IgD-negative memory B cell (primary cell): ENCODE data around the gene GNG14. TPM values are rescaled to one million over a fixed set of nuclear protein-coding genes. Genes with fewer than 3 reads are reported as not detected.
A peak's percentile ranks its signal among the peaks of the same experiment; 100 is the strongest.
"Not testable (repeated sequence)": the region's sequence is repeated elsewhere in the genome, so short reads cannot be mapped to it uniquely, and the experiment has no call there.

Experiments
- H3K27ac Mint-ChIP-seq, 3 donors: one replicate each; pipeline ENCODE4 v1.8.0; 2020 to 2022; ENCODE audit warnings: mild to moderate bottlenecking in 3 of 3, mixed read lengths in 3 of 3, moderate library complexity in 1 of 3
- H3K27me3 Mint-ChIP-seq: one replicate; pipeline ENCODE4 v1.8.0; 2021; ENCODE audit warnings: mixed read lengths
- H3K36me3 Mint-ChIP-seq: one replicate; pipeline ENCODE4 v1.8.0; 2020; ENCODE audit warnings: mild to moderate bottlenecking, mixed read lengths
- H3K4me1 Mint-ChIP-seq, 3 donors: one replicate each; pipeline ENCODE4 v1.8.0; 2020 to 2022; ENCODE audit warnings: mixed read lengths in 3 of 3, mild to moderate bottlenecking in 1 of 3
- H3K4me3 Mint-ChIP-seq, 4 donors: one replicate each; pipeline ENCODE4 v1.8.0; 2020 to 2022; ENCODE audit warnings: mild to moderate bottlenecking in 4 of 4, mixed read lengths in 4 of 4, moderate library complexity in 3 of 4
- H3K9me3 Mint-ChIP-seq, 3 donors: one replicate each; pipeline ENCODE4 v1.8.0; 2020 to 2021; ENCODE audit warnings: mixed read lengths in 3 of 3, mild to moderate bottlenecking in 1 of 3
- polyA plus RNA-seq: library from polyadenylated mRNA; unstranded; fragments of 300-500 nt; fragmentation: Illumina TruSeq; gene quantifications from one replicate; pipeline ENCODE4 v1.2.3, GENCODE V29; 2021

GNG14 gene
- not detected for polyA plus RNA-seq

- H3K36me3 Mint-ChIP-seq, result peaks cover 2% of the 10 kb centered on the region
- no peaks in the 10 kb centered on the region for H3K27me3 Mint-ChIP-seq
- peak within 1 kb of the TSS in 2 of 4 donors; percentile 20 to 44 for H3K4me3 Mint-ChIP-seq
These were observed at the start of gene GNG14 for GRCh38 chr19:12687496-12688196. Gene GNG14 (plus strand): TSS chr19:12687998. CDS start chr19:12688049, 51 bp downstream.

GRCh38 chr19:12638611-12639182, 49.1 kb upstream of the GNG14 start:
- H3K27ac Mint-ChIP-seq, result no peak overlapping the region
- H3K4me1 Mint-ChIP-seq, result peaks cover 6 to 12% (median 9%) of the 10 kb centered on the region in 3 donors
- no peaks in the 10 kb centered on the region for H3K27me3 Mint-ChIP-seq
- H3K9me3 Mint-ChIP-seq, result no peaks in the 10 kb centered on the region
- peaks cover 1% of the 10 kb centered on the region for H3K36me3 Mint-ChIP-seq
- H3K4me3 Mint-ChIP-seq, result no peak overlapping the region

More at GRCh38 chr19:12687496-12688196, at the start of gene GNG14:
- Mint-ChIP-seq H3K9me3 (no peaks in the 10 kb centered on the region), H3K4me1 (peaks cover 0 to 5% (median 4%) of the 10 kb centered on the region in 3 donors), H3K27ac (peak within 1 kb of the TSS in 1 of 3 donors; percentile 86)

- Mint-ChIP-seq H3K36me3 (peaks cover 1% of the 10 kb centered on the region), H3K9me3 (no peaks in the 10 kb centered on the region), H3K27me3 (no peaks in the 10 kb centered on the region), H3K27ac (peak overlapping the region; percentile 34 to 60 (median 39)), H3K4me3 (peak overlapping the region; percentile 21 to 92 (median 78)), H3K4me1 (peaks cover 6 to 12% (median 8%) of the 10 kb centered on the region in 3 donors)
These were observed 47.7 kb upstream of the GNG14 start for GRCh38 chr19:12639901-12640613.

GRCh38 chr19:12641456-12641855, 46.3 kb upstream of the GNG14 start:
- no peak overlapping the region for H3K4me3 Mint-ChIP-seq
- H3K9me3 Mint-ChIP-seq, result no peaks in the 10 kb centered on the region
- H3K27me3 Mint-ChIP-seq, result no peaks in the 10 kb centered on the region
- H3K27ac Mint-ChIP-seq, result peak overlapping the region in 1 of 3 donors; percentile 10
- H3K36me3 Mint-ChIP-seq, result peaks cover 1% of the 10 kb centered on the region
- H3K4me1 Mint-ChIP-seq, result peaks cover 6 to 8% (median 6%) of the 10 kb centered on the region in 3 donors

- Mint-ChIP-seq H3K4me1 (peaks cover 6 to 8% (median 6%) of the 10 kb centered on the region in 3 donors), H3K9me3 (no peaks in the 10 kb centered on the region), H3K27me3 (no peaks in the 10 kb centered on the region), H3K36me3 (peaks cover 1% of the 10 kb centered on the region), H3K4me3 (no peak overlapping the region), H3K27ac (no peak overlapping the region)
These were observed 45.3 kb upstream of the GNG14 start for GRCh38 chr19:12642506-12642905.

GRCh38 chr19:12643716-12644115, 44.1 kb upstream of the GNG14 start:
- H3K9me3 Mint-ChIP-seq, H3K4me1 Mint-ChIP-seq, H3K4me3 Mint-ChIP-seq, H3K27ac Mint-ChIP-seq, H3K27me3 Mint-ChIP-seq, H3K36me3 Mint-ChIP-seq: not testable (repeated sequence)

GRCh38 chr19:12646551-12646950, 41.2 kb upstream of the GNG14 start:
- Mint-ChIP-seq H3K4me1 (peaks cover 0 to 2% (median 0%) of the 10 kb centered on the region in 3 donors), H3K4me3 (no peak overlapping the region), H3K27ac (no peak overlapping the region), H3K36me3 (peaks cover 1% of the 10 kb centered on the region), H3K9me3 (no peaks in the 10 kb centered on the region), H3K27me3 (no peaks in the 10 kb centered on the region)

- Mint-ChIP-seq H3K27ac (no peak overlapping the region), H3K27me3 (no peaks in the 10 kb centered on the region), H3K4me3 (no peak overlapping the region), H3K36me3 (peaks cover 1% of the 10 kb centered on the region), H3K9me3 (no peaks in the 10 kb centered on the region), H3K4me1 (peaks cover 0 to 2% (median 0%) of the 10 kb centered on the region in 3 donors)
These were observed 40.8 kb upstream of the GNG14 start for GRCh38 chr19:12647047-12647446.

- peaks cover 0 to 2% (median 0%) of the 10 kb centered on the region in 3 donors for H3K4me1 Mint-ChIP-seq
- no peaks in the 10 kb centered on the region for H3K36me3 Mint-ChIP-seq
- H3K9me3 Mint-ChIP-seq, result no peaks in the 10 kb centered on the region
- no peak overlapping the region for H3K27ac Mint-ChIP-seq
- H3K27me3 Mint-ChIP-seq, result no peaks in the 10 kb centered on the region
- H3K4me3 Mint-ChIP-seq, result no peak overlapping the region
These were observed 40.2 kb upstream of the GNG14 start for GRCh38 chr19:12647490-12648071.

- no peak overlapping the region for H3K4me3 Mint-ChIP-seq
- H3K27ac Mint-ChIP-seq, result no peak overlapping the region
- H3K36me3 Mint-ChIP-seq, result no peaks in the 10 kb centered on the region
- no peaks in the 10 kb centered on the region for H3K27me3 Mint-ChIP-seq
- no peaks in the 10 kb centered on the region for H3K9me3 Mint-ChIP-seq
- peaks cover 0 to 2% (median 0%) of the 10 kb centered on the region in 3 donors for H3K4me1 Mint-ChIP-seq
These were observed 39.7 kb upstream of the GNG14 start for GRCh38 chr19:12648088-12648487.

- no peak overlapping the region for H3K4me3 Mint-ChIP-seq
- no peak overlapping the region for H3K27ac Mint-ChIP-seq
- H3K4me1 Mint-ChIP-seq, result peaks cover 0 to 2% (median 0%) of the 10 kb centered on the region in 3 donors
- no peaks in the 10 kb centered on the region for H3K9me3 Mint-ChIP-seq
- H3K27me3 Mint-ChIP-seq, result no peaks in the 10 kb centered on the region
- no peaks in the 10 kb centered on the region for H3K36me3 Mint-ChIP-seq
These were observed 37.9 kb upstream of the GNG14 start for GRCh38 chr19:12649941-12650340.

- H3K27me3 Mint-ChIP-seq, result no peaks in the 10 kb centered on the region
- H3K9me3 Mint-ChIP-seq, result no peaks in the 10 kb centered on the region
- H3K4me1 Mint-ChIP-seq, result peaks cover 0 to 3% (median 0%) of the 10 kb centered on the region in 3 donors
- peaks cover 7% of the 10 kb centered on the region for H3K36me3 Mint-ChIP-seq
- no peak overlapping the region for H3K27ac Mint-ChIP-seq
- no peak overlapping the region for H3K4me3 Mint-ChIP-seq
These were observed 35.6 kb upstream of the GNG14 start for GRCh38 chr19:12652219-12652618.

GRCh38 chr19:12655546-12655945, 32.3 kb upstream of the GNG14 start:
- no peaks in the 10 kb centered on the region for H3K27me3 Mint-ChIP-seq
- H3K4me1 Mint-ChIP-seq, result peaks cover 0 to 6% (median 0%) of the 10 kb centered on the region in 3 donors
- no peak overlapping the region for H3K4me3 Mint-ChIP-seq
- H3K27ac Mint-ChIP-seq, result peak overlapping the region in 2 of 3 donors; percentile 80 to 82
- peaks cover 12% of the 10 kb centered on the region for H3K36me3 Mint-ChIP-seq
- H3K9me3 Mint-ChIP-seq, result no peaks in the 10 kb centered on the region

GRCh38 chr19:12656899-12657571, 30.8 kb upstream of the GNG14 start:
- Mint-ChIP-seq H3K9me3 (no peaks in the 10 kb centered on the region), H3K27ac (peak overlapping the region in 1 of 3 donors; percentile 16), H3K4me3 (no peak overlapping the region), H3K27me3 (no peaks in the 10 kb centered on the region), H3K36me3 (peaks cover 12% of the 10 kb centered on the region), H3K4me1 (peaks cover 0 to 4% (median 0%) of the 10 kb centered on the region in 3 donors)
